Measurements from ENCODE around the gene DNAI4.

Gene DNAI4

DNA sequence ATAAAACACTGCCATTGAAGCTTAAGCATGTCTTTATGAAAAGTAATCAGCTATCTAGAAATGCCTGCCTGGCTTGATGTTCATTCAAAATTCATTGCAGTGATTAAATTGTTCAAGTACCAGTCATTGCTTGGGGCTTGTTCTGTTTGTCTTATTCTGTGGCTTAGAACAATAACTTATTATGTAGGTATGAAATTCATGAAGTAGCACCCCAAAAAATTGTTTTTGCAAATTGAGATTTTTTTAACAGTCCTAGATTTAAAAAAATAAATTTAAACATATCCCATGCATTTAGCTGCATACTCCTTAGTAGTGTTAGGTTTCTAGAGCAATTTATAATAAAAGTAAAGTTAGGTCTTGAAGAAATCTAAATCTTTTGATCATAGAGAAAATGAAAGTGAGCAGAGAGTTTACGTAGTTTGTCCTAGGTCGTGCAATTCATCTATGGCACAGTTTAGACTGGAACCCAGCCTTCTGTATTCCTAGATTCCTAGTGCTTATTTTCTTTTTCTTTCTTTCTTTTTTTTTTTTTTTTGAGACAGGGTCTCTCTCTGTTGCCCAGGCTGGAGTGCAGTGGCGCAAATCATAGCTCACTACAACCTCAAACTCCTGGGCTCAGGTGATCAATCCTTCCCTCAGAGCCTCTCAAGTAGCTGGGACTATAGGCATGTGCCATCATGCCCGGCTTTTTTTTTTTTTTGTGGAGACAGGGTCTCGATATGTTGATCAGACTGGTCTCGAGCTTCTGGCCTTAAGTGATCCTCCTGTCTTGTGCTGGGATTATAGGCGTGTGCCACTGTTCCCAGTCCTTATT is 9.4 kb upstream of the DNAI4 start:
- no peak overlapping the region for H3K4me3 ChIP-seq (ENCODE audit: insufficient read length, low read depth)
- H3K4me1 ChIP-seq (ENCODE audit: insufficient read depth, insufficient read length), result no peaks in the 10 kb centered on the region
- H3K9ac ChIP-seq (ENCODE audit: insufficient read length, low read depth), result no peak overlapping the region
- H3K9me3 ChIP-seq (ENCODE audit: insufficient read depth, low read length), result no peaks in the 10 kb centered on the region
- TF ChIP-seq YY1 (IDR thresholded peaks at IDR 0.05; ENCODE audit: insufficient read depth, insufficient read length) (no peak), ZNF274 (IDR thresholded peaks at IDR 0.05; ENCODE audit: low read depth, low read length) (no peak), SUZ12 (IDR thresholded peaks at IDR 0.05; ENCODE audit: extremely low read depth, insufficient read depth, insufficient read length) (no peak)
- H3K36me3 ChIP-seq (ENCODE audit: insufficient read depth, insufficient read length, low read length), result no peaks in the 10 kb centered on the region
- no peaks in the 10 kb centered on the region for H3K27me3 ChIP-seq (ENCODE audit: insufficient read depth, insufficient read length)
- no peak for DNase-seq (ENCODE audit: low read depth, low spot score)

DNA sequence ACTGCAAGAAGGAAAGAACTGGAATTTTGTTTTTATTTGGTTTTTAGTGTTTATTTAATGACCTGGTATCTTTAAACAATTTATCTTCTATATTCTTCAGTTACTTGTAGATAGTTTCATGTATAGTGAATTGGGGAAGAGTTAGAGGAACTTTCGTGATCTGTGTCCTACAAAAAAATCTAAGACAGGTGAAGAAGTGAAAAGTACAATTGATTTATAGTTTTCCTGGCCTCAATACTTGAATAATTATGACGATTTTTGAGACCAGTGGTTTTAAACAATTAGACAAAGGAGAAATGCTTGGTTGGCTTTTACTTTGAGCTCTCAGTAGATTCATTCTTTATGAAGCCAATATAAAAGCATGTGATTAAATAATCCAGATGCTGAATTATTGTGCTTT is 7.6 kb upstream of the DNAI4 start:
- Histone ChIP-seq H3K4me3 (ENCODE audit: insufficient read length, low read depth) (no peak overlapping the region), H3K36me3 (ENCODE audit: insufficient read depth, insufficient read length, low read length) (peaks cover 4% of the 10 kb centered on the region), H3K9me3 (ENCODE audit: insufficient read depth, low read length) (no peaks in the 10 kb centered on the region), H3K4me1 (ENCODE audit: insufficient read depth, insufficient read length) (no peaks in the 10 kb centered on the region), H3K27me3 (ENCODE audit: insufficient read depth, insufficient read length) (no peaks in the 10 kb centered on the region), H3K9ac (ENCODE audit: insufficient read length, low read depth) (no peak overlapping the region)
- DNase-seq (ENCODE audit: low read depth, low spot score), result no peak
- TF ChIP-seq ZNF274 (IDR thresholded peaks at IDR 0.05; ENCODE audit: low read depth, low read length), result no peak
- TF ChIP-seq SUZ12 (IDR thresholded peaks at IDR 0.05; ENCODE audit: extremely low read depth, insufficient read depth, insufficient read length), result no peak
- TF ChIP-seq YY1 (IDR thresholded peaks at IDR 0.05; ENCODE audit: insufficient read depth, insufficient read length), result no peak

DNA sequence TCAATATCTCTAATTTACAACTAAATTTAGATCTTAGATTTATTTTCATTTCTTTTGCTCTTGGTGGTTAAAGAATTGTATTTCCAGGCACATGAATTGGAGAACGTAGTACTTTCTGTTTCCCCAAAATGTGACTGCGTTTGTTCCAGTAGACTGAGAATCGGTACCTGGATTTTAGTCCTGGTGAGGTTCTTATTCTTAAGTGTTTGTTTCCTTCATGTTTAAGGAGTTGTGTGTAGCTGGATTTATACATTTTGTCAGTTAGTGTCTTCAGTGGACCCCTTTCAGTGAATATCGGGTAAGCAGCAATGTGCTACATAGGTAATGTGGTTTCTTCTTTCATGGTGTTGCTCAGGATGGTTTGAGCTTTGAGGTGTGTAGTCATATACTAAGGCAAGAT is 6.9 kb upstream of the DNAI4 start:
- Histone ChIP-seq H3K36me3 (ENCODE audit: insufficient read depth, insufficient read length, low read length) (peaks cover 4% of the 10 kb centered on the region), H3K9ac (ENCODE audit: insufficient read length, low read depth) (peak overlapping the region; percentile 96), H3K9me3 (ENCODE audit: insufficient read depth, low read length) (no peaks in the 10 kb centered on the region), H3K4me1 (ENCODE audit: insufficient read depth, insufficient read length) (no peaks in the 10 kb centered on the region), H3K27me3 (ENCODE audit: insufficient read depth, insufficient read length) (no peaks in the 10 kb centered on the region), H3K4me3 (ENCODE audit: insufficient read length, low read depth) (peak overlapping the region; percentile 83)
- DNase-seq (ENCODE audit: low read depth, low spot score), result no peak
- TF ChIP-seq SUZ12 (IDR thresholded peaks at IDR 0.05; ENCODE audit: extremely low read depth, insufficient read depth, insufficient read length) (no peak), ZNF274 (IDR thresholded peaks at IDR 0.05; ENCODE audit: low read depth, low read length) (no peak), YY1 (IDR thresholded peaks at IDR 0.05; ENCODE audit: insufficient read depth, insufficient read length) (no peak)

DNA sequence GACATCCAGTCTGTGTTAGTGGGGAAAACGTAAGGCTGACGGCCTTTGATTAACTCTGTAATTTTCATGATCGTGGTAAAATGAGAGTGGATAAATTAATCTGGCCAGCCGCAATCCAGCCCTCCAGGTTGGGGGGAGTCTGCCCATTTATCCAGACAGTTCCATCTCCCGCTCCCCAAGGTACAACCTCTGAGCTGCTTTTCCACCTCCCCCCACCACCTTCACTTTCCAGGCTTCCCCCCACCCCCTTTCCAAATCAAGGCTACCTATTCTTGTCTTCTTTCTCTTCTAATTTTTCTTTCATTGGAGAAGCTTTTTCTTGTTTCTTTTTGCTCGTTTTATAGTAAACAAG is 6.1 kb upstream of the DNAI4 start:
- no peaks in the 10 kb centered on the region for H3K4me1 ChIP-seq (ENCODE audit: insufficient read depth, insufficient read length)
- H3K9me3 ChIP-seq (ENCODE audit: insufficient read depth, low read length), result no peaks in the 10 kb centered on the region
- H3K9ac ChIP-seq (ENCODE audit: insufficient read length, low read depth), result peak overlapping the region; percentile 96
- H3K4me3 ChIP-seq (ENCODE audit: insufficient read length, low read depth), result peak overlapping the region; percentile 83
- TF ChIP-seq ZNF274 (IDR thresholded peaks at IDR 0.05; ENCODE audit: low read depth, low read length), result no peak
- no peak for TF ChIP-seq SUZ12 (IDR thresholded peaks at IDR 0.05; ENCODE audit: extremely low read depth, insufficient read depth, insufficient read length)
- no peak for TF ChIP-seq YY1 (IDR thresholded peaks at IDR 0.05; ENCODE audit: insufficient read depth, insufficient read length)
- DNase-seq (ENCODE audit: low read depth, low spot score), result no peak
- H3K27me3 ChIP-seq (ENCODE audit: insufficient read depth, insufficient read length), result no peaks in the 10 kb centered on the region
- H3K36me3 ChIP-seq (ENCODE audit: insufficient read depth, insufficient read length, low read length), result peaks cover 4% of the 10 kb centered on the region

DNA sequence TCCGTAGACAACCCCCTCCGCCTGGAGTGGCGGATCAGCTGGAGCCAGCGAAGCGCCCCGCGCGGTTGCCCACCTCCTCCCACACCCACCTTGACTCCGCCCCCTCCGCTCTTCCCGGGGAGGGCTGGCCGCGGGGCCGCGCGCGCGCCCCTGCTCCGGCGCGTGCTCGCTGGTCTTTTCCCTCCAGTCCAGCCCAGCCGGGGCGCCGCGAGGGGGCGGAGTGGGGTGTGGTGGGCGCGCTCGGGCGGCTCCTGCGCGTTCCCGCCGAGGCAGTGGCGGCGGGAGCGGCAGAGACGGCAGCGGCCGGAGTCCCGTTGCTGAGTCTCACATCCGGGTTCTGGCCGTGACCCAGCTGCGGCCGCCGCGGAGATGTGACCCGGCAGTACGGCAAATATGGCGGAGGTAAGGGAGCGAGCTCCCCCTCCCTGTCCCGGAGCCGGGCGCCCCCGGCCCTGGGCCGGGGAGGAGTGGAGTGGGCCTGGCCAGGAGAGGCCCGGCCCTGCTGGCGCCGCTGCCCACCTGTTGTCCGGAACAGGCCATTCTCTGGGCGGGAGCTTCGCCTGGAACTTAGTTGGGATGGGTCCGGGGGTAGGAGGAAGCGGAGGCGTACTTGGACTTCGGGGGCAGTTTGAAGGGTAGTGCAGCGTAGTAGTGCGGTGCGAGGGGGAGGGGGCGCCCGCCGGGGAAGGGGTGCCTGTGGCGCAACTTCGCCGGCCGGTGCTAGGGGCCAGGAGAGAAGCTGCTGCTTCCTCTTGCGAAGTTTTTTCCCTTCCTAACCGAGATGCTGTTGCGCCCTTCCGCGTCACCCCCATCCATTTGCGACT is 5.6 kb upstream of the DNAI4 start:
- peak; percentile 95 for DNase-seq (ENCODE audit: low read depth, low spot score)
- no peaks in the 10 kb centered on the region for H3K4me1 ChIP-seq (ENCODE audit: insufficient read depth, insufficient read length)
- H3K27me3 ChIP-seq (ENCODE audit: insufficient read depth, insufficient read length), result no peaks in the 10 kb centered on the region
- H3K9me3 ChIP-seq (ENCODE audit: insufficient read depth, low read length), result no peaks in the 10 kb centered on the region
- TF ChIP-seq SUZ12 (IDR thresholded peaks at IDR 0.05; ENCODE audit: extremely low read depth, insufficient read depth, insufficient read length), result no peak
- TF ChIP-seq YY1 (IDR thresholded peaks at IDR 0.05; ENCODE audit: insufficient read depth, insufficient read length), result peak; percentile 67
- peaks cover 4% of the 10 kb centered on the region for H3K36me3 ChIP-seq (ENCODE audit: insufficient read depth, insufficient read length, low read length)
- H3K9ac ChIP-seq (ENCODE audit: insufficient read length, low read depth), result peak overlapping the region; percentile 96
- H3K4me3 ChIP-seq (ENCODE audit: insufficient read length, low read depth), result peak overlapping the region; percentile 83

DNA sequence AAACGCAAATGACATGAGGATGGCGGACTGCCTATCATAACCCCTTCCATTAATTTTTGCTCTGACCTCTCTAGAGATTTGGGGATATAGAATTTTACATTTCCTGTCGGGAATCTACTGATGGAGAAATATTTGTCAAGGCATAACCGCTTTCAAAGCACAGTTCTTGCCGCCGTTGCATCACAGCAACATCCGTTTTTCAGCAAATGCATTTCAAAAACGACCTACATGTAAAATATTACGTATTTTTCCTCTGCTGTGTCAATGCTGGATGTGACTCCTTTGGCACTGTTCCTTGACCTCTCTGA is 5.0 kb upstream of the DNAI4 start:
- no peak for TF ChIP-seq YY1 (IDR thresholded peaks at IDR 0.05; ENCODE audit: insufficient read depth, insufficient read length)
- H3K36me3 ChIP-seq (ENCODE audit: insufficient read depth, insufficient read length, low read length), result peaks cover 4% of the 10 kb centered on the region
- DNase-seq (ENCODE audit: low read depth, low spot score), result no peak
- peak overlapping the region; percentile 8 for H3K4me3 ChIP-seq (ENCODE audit: insufficient read length, low read depth)
- H3K9me3 ChIP-seq (ENCODE audit: insufficient read depth, low read length), result no peaks in the 10 kb centered on the region
- no peaks in the 10 kb centered on the region for H3K4me1 ChIP-seq (ENCODE audit: insufficient read depth, insufficient read length)
- peak overlapping the region; percentile 43 for H3K9ac ChIP-seq (ENCODE audit: insufficient read length, low read depth)
- no peaks in the 10 kb centered on the region for H3K27me3 ChIP-seq (ENCODE audit: insufficient read depth, insufficient read length)

DNA sequence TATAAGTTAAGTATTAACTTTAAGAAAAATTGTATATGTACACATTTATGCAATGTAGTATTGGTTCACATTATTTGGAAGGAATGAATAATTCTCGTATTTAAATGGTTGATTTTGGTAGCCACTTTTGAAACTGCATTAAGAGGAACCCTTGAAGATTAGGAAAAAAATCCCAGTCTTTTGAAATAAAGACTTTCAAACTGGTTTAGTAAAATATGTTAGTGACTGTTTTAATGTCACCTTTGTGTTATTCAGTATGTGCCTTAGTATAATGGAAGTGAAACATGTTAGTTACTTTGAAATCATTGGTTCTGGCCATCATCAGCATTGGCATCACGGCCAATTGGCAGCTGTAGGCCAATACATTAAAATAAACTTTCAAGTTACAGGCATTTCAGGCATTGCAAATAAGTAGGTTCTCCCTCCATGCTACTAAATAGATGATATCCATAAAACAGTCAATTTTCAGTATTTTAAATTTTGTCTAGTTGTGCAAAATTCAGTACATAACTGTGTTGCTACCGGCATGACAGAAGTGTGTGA is 4.6 kb upstream of the DNAI4 start:
- Histone ChIP-seq H3K9ac (ENCODE audit: insufficient read length, low read depth) (peak overlapping the region; percentile 43), H3K4me1 (ENCODE audit: insufficient read depth, insufficient read length) (no peaks in the 10 kb centered on the region), H3K27me3 (ENCODE audit: insufficient read depth, insufficient read length) (no peaks in the 10 kb centered on the region), H3K4me3 (ENCODE audit: insufficient read length, low read depth) (no peak overlapping the region), H3K36me3 (ENCODE audit: insufficient read depth, insufficient read length, low read length) (peaks cover 4% of the 10 kb centered on the region), H3K9me3 (ENCODE audit: insufficient read depth, low read length) (no peaks in the 10 kb centered on the region)
- DNase-seq (ENCODE audit: low read depth, low spot score), result no peak
- no peak for TF ChIP-seq YY1 (IDR thresholded peaks at IDR 0.05; ENCODE audit: insufficient read depth, insufficient read length)
- TF ChIP-seq SUZ12 (IDR thresholded peaks at IDR 0.05; ENCODE audit: extremely low read depth, insufficient read depth, insufficient read length), result no peak
- no peak for TF ChIP-seq ZNF274 (IDR thresholded peaks at IDR 0.05; ENCODE audit: low read depth, low read length)

Data from NT2/D1 (cell line).